Measurements from ENCODE around the gene SLC22A23.

SLC22A23 gene

DNA sequence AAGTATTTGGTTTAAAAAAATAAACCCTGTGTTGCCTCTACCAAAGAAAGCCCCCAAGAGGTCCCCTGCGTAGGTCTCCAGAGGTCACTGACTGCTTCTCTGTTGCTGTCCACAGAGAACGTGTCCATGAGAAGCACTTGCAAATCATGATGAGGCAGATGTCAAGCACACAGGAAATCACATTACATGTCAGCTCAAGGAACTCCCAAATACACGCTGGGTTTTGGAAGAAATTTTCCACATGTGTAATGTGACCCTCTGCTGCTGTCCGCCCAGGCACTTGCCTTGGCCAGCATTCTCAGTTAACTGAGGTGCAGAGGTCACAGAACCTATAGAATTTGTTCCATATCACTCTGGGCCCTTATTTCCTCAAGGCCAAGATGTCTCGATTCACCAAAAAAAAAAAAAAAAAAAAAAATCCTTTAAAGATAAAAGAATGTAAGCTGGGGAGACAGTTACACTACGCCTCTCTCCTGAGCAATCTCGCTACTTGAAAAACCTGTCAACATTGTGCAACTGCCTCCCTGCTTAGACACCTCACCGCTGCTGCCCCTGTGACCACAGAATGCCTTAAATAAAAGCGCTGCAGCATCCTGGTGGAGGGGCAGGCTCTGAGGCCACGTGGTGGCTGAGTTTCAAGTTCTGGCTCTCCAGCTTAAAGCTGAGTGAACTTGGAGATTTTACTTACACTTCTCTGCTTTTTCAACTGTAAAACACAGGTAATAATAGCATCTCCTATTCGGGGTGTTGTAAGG, 42.3 kb downstream of the SLC22A23 start:
- H3K4me3 ChIP-seq (ENCODE audit: low read length) = no peak overlapping the region
- TF ChIP-seq, protein P1, sequence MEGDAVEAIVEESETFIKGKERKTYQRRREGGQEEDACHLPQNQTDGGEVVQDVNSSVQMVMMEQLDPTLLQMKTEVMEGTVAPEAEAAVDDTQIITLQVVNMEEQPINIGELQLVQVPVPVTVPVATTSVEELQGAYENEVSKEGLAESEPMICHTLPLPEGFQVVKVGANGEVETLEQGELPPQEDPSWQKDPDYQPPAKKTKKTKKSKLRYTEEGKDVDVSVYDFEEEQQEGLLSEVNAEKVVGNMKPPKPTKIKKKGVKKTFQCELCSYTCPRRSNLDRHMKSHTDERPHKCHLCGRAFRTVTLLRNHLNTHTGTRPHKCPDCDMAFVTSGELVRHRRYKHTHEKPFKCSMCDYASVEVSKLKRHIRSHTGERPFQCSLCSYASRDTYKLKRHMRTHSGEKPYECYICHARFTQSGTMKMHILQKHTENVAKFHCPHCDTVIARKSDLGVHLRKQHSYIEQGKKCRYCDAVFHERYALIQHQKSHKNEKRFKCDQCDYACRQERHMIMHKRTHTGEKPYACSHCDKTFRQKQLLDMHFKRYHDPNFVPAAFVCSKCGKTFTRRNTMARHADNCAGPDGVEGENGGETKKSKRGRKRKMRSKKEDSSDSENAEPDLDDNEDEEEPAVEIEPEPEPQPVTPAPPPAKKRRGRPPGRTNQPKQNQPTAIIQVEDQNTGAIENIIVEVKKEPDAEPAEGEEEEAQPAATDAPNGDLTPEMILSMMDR (conservative IDR thresholded peaks at IDR 0.05; ENCODE audit: low read depth, low read length) = no peak
- no peak for DNase-seq (ENCODE audit: low read depth)

DNA sequence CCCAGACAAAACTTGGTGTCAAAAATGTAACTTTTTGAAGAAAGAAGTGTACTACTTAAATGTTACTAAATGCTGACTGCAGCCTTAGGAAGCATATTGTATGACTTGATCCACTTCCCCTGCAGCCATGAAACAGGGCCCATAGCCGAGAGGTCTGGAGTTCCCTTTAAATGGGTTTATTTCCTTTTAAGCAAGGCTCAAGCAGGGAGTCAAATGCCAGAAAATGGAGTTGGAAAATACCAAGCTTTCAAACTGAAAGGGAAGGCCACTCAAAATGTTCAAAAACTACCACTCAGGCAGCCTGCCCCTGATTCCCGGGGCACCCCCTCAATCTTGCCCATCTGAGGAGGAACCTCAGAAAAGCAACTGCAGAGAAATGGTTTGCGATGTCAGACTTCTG, 43.3 kb downstream of the SLC22A23 start:
- no peak for DNase-seq (ENCODE audit: low read depth)
- no peak overlapping the region for H3K4me3 ChIP-seq (ENCODE audit: low read length)
- TF ChIP-seq, protein P1 (conservative IDR thresholded peaks at IDR 0.05; ENCODE audit: low read depth, low read length) = no peak

DNA sequence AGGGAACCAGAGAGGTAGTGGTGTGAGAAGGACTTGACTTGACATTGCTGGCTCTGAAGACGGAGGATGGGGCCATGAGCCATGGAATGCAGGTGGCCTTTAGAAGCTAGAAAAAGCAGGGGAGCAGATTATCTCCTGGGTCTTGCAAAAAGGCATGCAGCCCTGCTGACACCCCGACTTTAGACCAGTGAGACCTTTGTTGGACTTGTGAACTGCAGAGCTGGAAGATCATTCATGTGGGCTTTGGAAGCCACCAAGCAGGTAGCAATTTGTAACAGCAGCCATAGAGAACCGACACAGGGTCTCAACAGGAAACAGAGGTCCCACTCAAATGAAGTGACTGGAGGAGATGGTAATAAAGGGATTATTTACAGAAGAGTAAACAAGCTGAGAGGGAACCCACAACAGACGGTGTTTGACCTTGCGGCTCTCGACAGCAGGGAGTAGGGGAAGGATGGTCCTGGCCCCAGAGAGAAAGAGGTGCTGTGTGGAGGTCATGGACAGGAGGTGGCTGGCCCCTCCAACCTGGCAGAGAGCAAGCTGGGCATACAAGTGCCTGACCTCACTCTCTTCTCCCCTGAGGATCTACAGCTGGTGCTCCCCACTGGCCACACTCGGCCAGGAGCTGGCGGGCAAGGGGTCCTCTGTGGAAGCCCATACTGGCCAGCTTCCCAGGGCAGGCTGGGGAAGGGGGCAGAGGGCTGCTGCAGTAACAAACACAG, 43.9 kb downstream of the SLC22A23 start:
- H3K4me3 ChIP-seq (ENCODE audit: low read length) = no peak overlapping the region
- DNase-seq (ENCODE audit: low read depth) = no peak
- TF ChIP-seq, protein P1 (conservative IDR thresholded peaks at IDR 0.05; ENCODE audit: low read depth, low read length) = no peak

DNA sequence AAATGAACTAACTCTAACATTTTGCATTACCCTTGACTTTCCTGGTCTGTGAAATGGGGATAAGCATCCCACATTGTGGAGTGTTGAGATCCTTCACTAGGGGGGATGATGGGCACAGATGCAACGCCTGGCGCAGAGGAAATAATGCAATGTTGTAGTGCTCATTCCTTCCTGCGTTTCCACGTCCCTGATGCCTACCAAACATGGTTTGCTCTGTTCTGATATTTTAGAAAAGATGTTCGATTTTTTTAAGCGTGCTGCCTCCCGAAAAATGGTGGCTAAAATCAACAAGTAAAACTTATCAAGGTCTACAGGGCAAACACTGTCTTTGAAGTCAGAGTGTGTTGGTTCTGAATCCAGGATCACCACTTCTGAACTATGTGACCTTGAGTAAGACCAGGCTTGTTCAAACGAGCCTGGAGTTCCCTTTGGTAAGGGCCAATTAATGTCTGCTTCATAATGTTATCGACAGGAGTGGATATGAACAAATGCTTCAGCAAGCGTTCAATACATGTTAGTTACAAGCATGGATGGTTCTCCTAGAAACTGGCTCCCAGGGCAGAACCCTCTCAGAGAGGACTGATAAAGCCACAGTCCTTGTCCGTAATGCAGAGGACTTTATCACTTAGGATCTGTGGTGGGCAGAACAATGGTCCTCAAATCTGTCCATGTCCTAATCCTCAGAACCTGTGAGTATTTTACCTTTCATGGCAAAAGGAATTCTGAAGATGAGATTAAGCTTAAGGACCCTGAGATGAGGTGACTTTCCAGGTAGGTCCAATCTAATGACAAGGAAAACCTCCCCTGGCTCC, 44.7 kb downstream of the SLC22A23 start:
- no peak overlapping the region for H3K4me3 ChIP-seq (ENCODE audit: low read length)
- TF ChIP-seq, protein P1 (conservative IDR thresholded peaks at IDR 0.05; ENCODE audit: low read depth, low read length) = no peak
- no peak for DNase-seq (ENCODE audit: low read depth)

DNA sequence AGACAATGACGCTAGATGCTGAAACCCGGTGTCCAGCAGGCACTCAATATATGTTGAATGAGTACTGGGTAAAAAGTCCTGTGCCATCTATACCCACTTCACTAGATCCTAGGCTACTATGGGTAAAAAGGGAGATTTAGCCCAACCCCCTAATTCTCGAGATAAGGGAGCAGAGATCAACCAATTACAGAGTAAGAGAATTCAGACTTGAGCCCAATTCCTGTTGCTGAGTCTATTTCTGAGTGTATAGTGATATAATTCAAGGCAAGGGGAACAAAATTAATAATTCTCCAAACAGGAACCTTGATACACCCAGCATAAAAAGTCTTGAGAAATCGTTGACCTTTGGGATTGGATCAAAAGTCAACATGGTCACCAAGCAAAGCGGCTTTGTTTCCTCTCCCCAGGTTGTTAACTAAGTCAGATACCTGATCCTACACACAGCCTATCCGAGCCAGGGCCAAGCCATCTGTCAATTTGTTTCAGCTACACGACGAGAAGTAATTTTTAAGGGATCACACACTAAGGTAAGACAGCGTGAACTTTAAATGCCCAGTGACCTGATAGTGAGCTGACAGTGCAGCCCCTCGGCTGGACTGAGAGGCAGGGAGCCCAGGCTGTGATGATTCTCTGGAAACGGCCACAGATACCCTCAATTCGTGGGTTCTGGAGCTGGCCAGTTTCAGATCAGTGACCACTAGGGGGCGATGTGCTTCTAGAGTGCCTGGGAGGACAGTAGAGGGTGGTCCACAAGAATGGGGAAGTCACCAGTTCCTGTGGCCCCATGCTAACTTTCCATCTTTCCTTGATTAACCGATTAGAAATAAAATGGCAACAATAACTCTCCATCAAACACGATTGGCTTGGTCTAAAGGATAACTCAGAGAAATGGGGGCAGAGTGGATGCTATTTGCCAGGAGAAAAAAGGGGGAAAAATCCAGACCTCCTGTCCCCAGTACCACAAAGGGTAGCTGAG, 46.2 kb downstream of the SLC22A23 start:
- no peak overlapping the region for H3K4me3 ChIP-seq (ENCODE audit: low read length)
- TF ChIP-seq, protein P1 (conservative IDR thresholded peaks at IDR 0.05; ENCODE audit: low read depth, low read length) = peak; percentile 85
- DNase-seq (ENCODE audit: low read depth) = no peak

DNA sequence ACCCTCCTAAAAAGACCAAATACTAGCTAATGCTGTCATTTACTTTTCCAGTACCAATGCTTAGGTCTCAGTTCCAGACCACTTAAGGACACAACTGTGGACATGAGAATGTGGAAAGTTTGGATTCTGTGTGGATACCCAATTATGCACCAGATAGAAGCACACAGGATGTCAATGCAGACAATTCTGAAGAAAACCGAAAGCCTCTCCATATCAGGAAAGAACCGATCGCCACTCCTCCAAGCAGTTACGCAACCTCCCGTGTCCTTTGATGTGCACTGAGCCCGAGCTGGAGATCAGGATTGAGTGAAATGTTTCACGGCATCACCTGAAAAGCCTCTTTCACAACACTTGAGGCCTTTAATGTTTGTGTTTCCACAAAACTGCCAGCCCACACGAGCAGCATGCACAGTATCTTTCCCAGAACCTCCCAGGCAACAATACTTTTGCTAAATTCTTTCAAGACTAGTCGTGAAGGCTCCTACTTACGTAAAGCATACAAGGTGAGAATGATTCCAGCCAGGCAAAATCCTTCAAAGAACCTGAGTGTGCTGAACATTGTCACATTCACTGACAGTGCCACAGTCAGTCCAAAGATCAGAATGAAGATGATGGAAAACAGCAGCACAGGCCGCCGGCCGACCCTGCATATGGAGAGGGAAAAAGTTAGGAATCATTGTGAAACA, 47.0 kb downstream of the SLC22A23 start:
- TF ChIP-seq, protein P1 (conservative IDR thresholded peaks at IDR 0.05; ENCODE audit: low read depth, low read length) = no peak
- H3K4me3 ChIP-seq (ENCODE audit: low read length) = no peak overlapping the region
- no peak for DNase-seq (ENCODE audit: low read depth)

Data from retinal pigment epithelial cell (primary cell).